22Rv1 (cell line): ENCODE results near the gene PCSK2.

Experiments used
- CTCF ChIP-seq: fragments of 450-650 bp; IDR thresholded peaks from 2 replicates; pipeline ENCODE4 v1.5.1; 2017; ENCODE audit warnings: mild to moderate bottlenecking
- ZFX ChIP-seq: fragments of 450-650 bp; IDR thresholded peaks from 2 replicates; pipeline ENCODE4 v1.6.1; 2017; ENCODE audit warnings: antibody characterized with exemption, borderline replicate concordance

- no peak for TF ChIP-seq CTCF
- TF ChIP-seq ZFX = no peak
These were observed 235.1 kb downstream of the PCSK2 start for GRCh38 chr20:17461941-17462340.
